Measurements from ENCODE around the gene MACROD2.

DNA sequence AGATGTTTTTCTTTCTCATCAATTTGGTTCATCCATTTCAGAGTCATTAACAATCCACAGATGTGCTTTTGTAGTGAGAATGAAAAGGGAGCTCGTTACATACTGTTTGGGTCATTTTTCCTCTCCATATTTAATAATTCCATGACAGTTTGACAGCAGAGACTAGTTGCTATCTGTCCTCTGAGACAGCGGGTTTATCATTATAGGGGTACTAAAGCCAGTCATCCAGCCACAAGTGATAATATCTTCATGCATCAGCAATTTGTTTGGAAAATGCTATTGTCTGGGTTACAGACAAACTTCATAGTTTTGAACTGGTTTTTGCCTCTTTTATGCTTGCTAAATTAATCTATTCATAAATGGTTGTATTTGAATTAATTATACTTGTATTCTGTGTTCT is 692.7 kb downstream of the MACROD2 start:
- no peak for TF ChIP-seq ZNF8 (CRISPR knock-in tag; IDR thresholded peaks at IDR 0.05)
- no peak for TF ChIP-seq TOX (CRISPR knock-in tag; IDR thresholded peaks at IDR 0.05; ENCODE audit: borderline replicate concordance)
- TF ChIP-seq, protein P1, sequence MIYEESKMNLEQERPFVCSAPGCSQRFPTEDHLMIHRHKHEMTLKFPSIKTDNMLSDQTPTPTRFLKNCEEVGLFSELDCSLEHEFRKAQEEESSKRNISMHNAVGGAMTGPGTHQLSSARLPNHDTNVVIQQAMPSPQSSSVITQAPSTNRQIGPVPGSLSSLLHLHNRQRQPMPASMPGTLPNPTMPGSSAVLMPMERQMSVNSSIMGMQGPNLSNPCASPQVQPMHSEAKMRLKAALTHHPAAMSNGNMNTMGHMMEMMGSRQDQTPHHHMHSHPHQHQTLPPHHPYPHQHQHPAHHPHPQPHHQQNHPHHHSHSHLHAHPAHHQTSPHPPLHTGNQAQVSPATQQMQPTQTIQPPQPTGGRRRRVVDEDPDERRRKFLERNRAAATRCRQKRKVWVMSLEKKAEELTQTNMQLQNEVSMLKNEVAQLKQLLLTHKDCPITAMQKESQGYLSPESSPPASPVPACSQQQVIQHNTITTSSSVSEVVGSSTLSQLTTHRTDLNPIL (CRISPR knock-in tag; IDR thresholded peaks at IDR 0.05; ENCODE audit: low read depth), result no peak
- TF ChIP-seq BACH2 (CRISPR knock-in tag; IDR thresholded peaks at IDR 0.05; ENCODE audit: borderline replicate concordance), result no peak
